ENCODE data around the gene RNF214. TPM values are rescaled to one million over a fixed set of nuclear protein-coding genes. Genes with fewer than 3 reads are reported as not detected.

Gene RNF214
- total and polyA plus RNA-seq, 7 experiments from 2014 or later = 9.7 to 36.0 (median 20.8) TPM

- Mint-ChIP-seq H3K27ac (peak overlapping the region in 1 of 9 donors; percentile 17), H3K4me1 (peaks cover 0 to 12% (median 6%) of the 10 kb centered on the region in 7 donors), H3K36me3 (no peaks in the 10 kb centered on the region), H3K27me3 (peaks cover 27 to 68% (median 44%) of the 10 kb centered on the region in 5 donors), H3K4me3 (peak overlapping the region in 8 of 10 donors; percentile 13 to 75 (median 48)), H3K9me3 (no peaks in the 10 kb centered on the region)
- peaks cover 7 to 9% of the 10 kb centered on the region in 2 donors for H3K4me1 ChIP-seq (ENCODE audit: control insufficient read depth in 2 of 2, insufficient read depth in 2 of 2, low read length in 2 of 2)
- H3K27me3 ChIP-seq (ENCODE audit: control insufficient read depth in 2 of 2, insufficient read depth in 2 of 2, low read length in 2 of 2) = peaks cover 0 to 7% of the 10 kb centered on the region in 2 donors
- POLR2A ChIA-PET = no interaction called here
- intact Hi-C loops (cut with micrococcal nuclease) = no loop called here
- no peak for ATAC-seq
- H3K27ac ChIP-seq (ENCODE audit: low read depth, low read length) = no peak overlapping the region
- H3K36me3 ChIP-seq (ENCODE audit: control insufficient read depth in 2 of 3, insufficient read depth in 3 of 3, low read length in 3 of 3) = no peaks in the 10 kb centered on the region
- no peak overlapping the region for H3K4me3 ChIP-seq (ENCODE audit: low read length)
- CTCF ChIA-PET = no interaction called here
- DNase-seq = no peak
- no peaks in the 10 kb centered on the region for H3K9me3 ChIP-seq (ENCODE audit: control insufficient read depth in 2 of 3, low read length in 3 of 3)
Observed at GRCh38 chr11:117313828-117314768, 81.6 kb downstream of the RNF214 start.

GRCh38 chr11:117314840-117315239, 82.4 kb downstream of the RNF214 start:
- no peaks in the 10 kb centered on the region for H3K9me3 Mint-ChIP-seq
- no peaks in the 10 kb centered on the region for H3K9me3 ChIP-seq (ENCODE audit: control insufficient read depth in 2 of 3, low read length in 3 of 3)
- H3K27me3 ChIP-seq (ENCODE audit: control insufficient read depth in 2 of 2, insufficient read depth in 2 of 2, low read length in 2 of 2) = peaks cover 0 to 7% of the 10 kb centered on the region in 2 donors
- CTCF ChIA-PET = no interaction called here
- H3K27me3 Mint-ChIP-seq = peaks cover 30 to 68% (median 40%) of the 10 kb centered on the region in 5 donors
- H3K4me1 ChIP-seq (ENCODE audit: control insufficient read depth in 2 of 2, insufficient read depth in 2 of 2, low read length in 2 of 2) = peaks cover 7 to 9% of the 10 kb centered on the region in 2 donors
- H3K4me3 Mint-ChIP-seq = peak overlapping the region in 9 of 10 donors; percentile 41 to 75 (median 65)
- POLR2A ChIA-PET = no interaction called here
- H3K27ac Mint-ChIP-seq = peak overlapping the region in 1 of 9 donors; percentile 26
- H3K27ac ChIP-seq (ENCODE audit: low read depth, low read length) = no peak overlapping the region
- H3K4me1 Mint-ChIP-seq = peaks cover 0 to 12% (median 6%) of the 10 kb centered on the region in 7 donors
- H3K36me3 ChIP-seq (ENCODE audit: control insufficient read depth in 2 of 3, insufficient read depth in 3 of 3, low read length in 3 of 3) = no peaks in the 10 kb centered on the region
- H3K36me3 Mint-ChIP-seq = no peaks in the 10 kb centered on the region
- ATAC-seq (no peak), DNase-seq (no peak)
- peak overlapping the region; percentile 47 for H3K4me3 ChIP-seq (ENCODE audit: low read length)
- intact Hi-C loops (cut with micrococcal nuclease) = no loop called here

GRCh38 chr11:117315285-117316196, 83.1 kb downstream of the RNF214 start:
- Mint-ChIP-seq H3K4me3 (peak overlapping the region in 9 of 10 donors; percentile 38 to 87 (median 76)), H3K4me1 (peaks cover 0 to 12% (median 6%) of the 10 kb centered on the region in 7 donors), H3K27ac (no peak overlapping the region), H3K27me3 (peaks cover 30 to 67% (median 40%) of the 10 kb centered on the region in 5 donors), H3K9me3 (no peaks in the 10 kb centered on the region), H3K36me3 (no peaks in the 10 kb centered on the region)
- intact Hi-C loops (cut with micrococcal nuclease) = loop anchor here (1.0 kb wide), 1 partner anchor 12 kb away; the partner anchor contains the start of gene CEP164 (in 2 of the 2)
- no peak overlapping the region for H3K27ac ChIP-seq (ENCODE audit: low read depth, low read length)
- peak in 3 of 9 donors; percentile 16 to 40 (median 17) for DNase-seq
- H3K36me3 ChIP-seq (ENCODE audit: control insufficient read depth in 2 of 3, insufficient read depth in 3 of 3, low read length in 3 of 3) = no peaks in the 10 kb centered on the region
- peak; percentile 67 for ATAC-seq
- H3K4me3 ChIP-seq (ENCODE audit: low read length) = peak overlapping the region; percentile 47
- POLR2A ChIA-PET = no interaction called here
- CTCF ChIA-PET = no interaction called here
- peaks cover 7 to 9% of the 10 kb centered on the region in 2 donors for H3K4me1 ChIP-seq (ENCODE audit: control insufficient read depth in 2 of 2, insufficient read depth in 2 of 2, low read length in 2 of 2)
- H3K9me3 ChIP-seq (ENCODE audit: control insufficient read depth in 2 of 3, low read length in 3 of 3) = no peaks in the 10 kb centered on the region
- H3K27me3 ChIP-seq (ENCODE audit: control insufficient read depth in 2 of 2, insufficient read depth in 2 of 2, low read length in 2 of 2) = peaks cover 0 to 7% of the 10 kb centered on the region in 2 donors

GRCh38 chr11:117316197-117316961, 83.9 kb downstream of the RNF214 start, which contains the start of gene BACE1:
Gene BACE1 (minus strand): TSS chr11:117316256. CDS start chr11:117315795, 461 bp downstream.
- Mint-ChIP-seq H3K27ac (peak within 1 kb of the TSS in 3 of 9 donors; percentile 5 to 74 (median 26)), H3K4me3 (peak within 1 kb of the TSS; percentile 38 to 87 (median 76)), H3K36me3 (no peaks in the 10 kb centered on the region), H3K9me3 (no peaks in the 10 kb centered on the region), H3K4me1 (peaks cover 0 to 12% (median 6%) of the 10 kb centered on the region in 7 donors), H3K27me3 (peaks cover 30 to 67% (median 37%) of the 10 kb centered on the region in 5 donors)
- DNase-seq (peak in 2 of 9 donors; percentile 10 to 13), ATAC-seq (peak; percentile 52)
- ChIA-PET CTCF (no interaction called here), POLR2A (no interaction called here)
- no peak within 1 kb of the TSS for H3K27ac ChIP-seq (ENCODE audit: low read depth, low read length)
- H3K9me3 ChIP-seq (ENCODE audit: control insufficient read depth in 2 of 3, low read length in 3 of 3) = no peaks in the 10 kb centered on the region
- no peaks in the 10 kb centered on the region for H3K36me3 ChIP-seq (ENCODE audit: control insufficient read depth in 2 of 3, insufficient read depth in 3 of 3, low read length in 3 of 3)
- intact Hi-C loops (cut with micrococcal nuclease) = loop anchor here (1.0 kb wide), 1 partner anchor 11 kb away; the partner anchor contains the start of gene CEP164 (in 2 of the 2)
- peaks cover 7 to 9% of the 10 kb centered on the region in 2 donors for H3K4me1 ChIP-seq (ENCODE audit: control insufficient read depth in 2 of 2, insufficient read depth in 2 of 2, low read length in 2 of 2)
- peak within 1 kb of the TSS; percentile 47 for H3K4me3 ChIP-seq (ENCODE audit: low read length)
- peaks cover 0 to 7% of the 10 kb centered on the region in 2 donors for H3K27me3 ChIP-seq (ENCODE audit: control insufficient read depth in 2 of 2, insufficient read depth in 2 of 2, low read length in 2 of 2)

GRCh38 chr11:117318738-117319137, 86.3 kb downstream of the RNF214 start:
- peaks cover 0 to 12% (median 6%) of the 10 kb centered on the region in 7 donors for H3K4me1 Mint-ChIP-seq
- H3K36me3 Mint-ChIP-seq = no peaks in the 10 kb centered on the region
- intact Hi-C loops (cut with micrococcal nuclease) = no loop called here
- no peak for DNase-seq
- no peaks in the 10 kb centered on the region for H3K36me3 ChIP-seq (ENCODE audit: control insufficient read depth in 2 of 3, insufficient read depth in 3 of 3, low read length in 3 of 3)
- H3K4me3 ChIP-seq (ENCODE audit: low read length) = no peak overlapping the region
- H3K9me3 Mint-ChIP-seq = no peaks in the 10 kb centered on the region
- H3K4me3 Mint-ChIP-seq = no peak overlapping the region
- CTCF ChIA-PET = interaction anchor here (0.7 kb wide), 1 partner anchor 15 kb away, joined by 3 read pairs; no protein-coding TSS in a partner anchor
- H3K27me3 ChIP-seq (ENCODE audit: control insufficient read depth in 2 of 2, insufficient read depth in 2 of 2, low read length in 2 of 2) = peaks cover 0 to 7% of the 10 kb centered on the region in 2 donors
- H3K9me3 ChIP-seq (ENCODE audit: control insufficient read depth in 2 of 3, low read length in 3 of 3) = no peaks in the 10 kb centered on the region
- ATAC-seq = no peak
- peaks cover 26 to 56% (median 29%) of the 10 kb centered on the region in 5 donors for H3K27me3 Mint-ChIP-seq
- no peak overlapping the region for H3K27ac ChIP-seq (ENCODE audit: low read depth, low read length)
- H3K27ac Mint-ChIP-seq = no peak overlapping the region
- peaks cover 7 to 9% of the 10 kb centered on the region in 2 donors for H3K4me1 ChIP-seq (ENCODE audit: control insufficient read depth in 2 of 2, insufficient read depth in 2 of 2, low read length in 2 of 2)
- POLR2A ChIA-PET = no interaction called here
